GM19099 (cell line): ENCODE data around the gene MSANTD1.

Experiments
- POLR2A ChIP-seq: IDR thresholded peaks from 3 replicates; pipeline ENCODE4 v1.6.1; 2011; ENCODE audit warnings: low read depth; ENCODE audit not compliant: insufficient read length; ENCODE audit errors: extremely low read depth

Gene MSANTD1

GRCh38 chr4:3261411-3262207, 12.7 kb downstream of the MSANTD1 start:
- TF ChIP-seq POLR2A: no peak

GRCh38 chr4:3262208-3263052, 13.5 kb downstream of the MSANTD1 start:
- no peak for TF ChIP-seq POLR2A

GRCh38 chr4:3263053-3263875, 14.3 kb downstream of the MSANTD1 start:
- no peak for TF ChIP-seq POLR2A

- no peak for TF ChIP-seq POLR2A
Observed at GRCh38 chr4:3263876-3264193, 14.9 kb downstream of the MSANTD1 start.

GRCh38 chr4:3266076-3266475, 17.1 kb downstream of the MSANTD1 start:
- no peak for TF ChIP-seq POLR2A

GRCh38 chr4:3267576-3268394, 18.8 kb downstream of the MSANTD1 start:
- no peak for TF ChIP-seq POLR2A

GRCh38 chr4:3268395-3269104, 19.6 kb downstream of the MSANTD1 start:
- TF ChIP-seq POLR2A: no peak

- no peak for TF ChIP-seq POLR2A
Observed at GRCh38 chr4:3269105-3269927, 20.4 kb downstream of the MSANTD1 start.

- no peak for TF ChIP-seq POLR2A
Observed at GRCh38 chr4:3269991-3270611, 21.1 kb downstream of the MSANTD1 start.

- no peak for TF ChIP-seq POLR2A
Observed at GRCh38 chr4:3271131-3271530, 22.2 kb downstream of the MSANTD1 start.

- no peak for TF ChIP-seq POLR2A
Observed at GRCh38 chr4:3276986-3277385, 28.0 kb downstream of the MSANTD1 start.

GRCh38 chr4:3280466-3280865, 31.5 kb downstream of the MSANTD1 start:
- TF ChIP-seq POLR2A: no peak

GRCh38 chr4:3283483-3283882, 34.5 kb downstream of the MSANTD1 start:
- TF ChIP-seq POLR2A: no peak
